ENCODE measurements around the gene MLPH. TPM values are rescaled to one million over a fixed set of nuclear protein-coding genes. Genes with fewer than 3 reads are reported as not detected.

The MLPH gene, protein sequence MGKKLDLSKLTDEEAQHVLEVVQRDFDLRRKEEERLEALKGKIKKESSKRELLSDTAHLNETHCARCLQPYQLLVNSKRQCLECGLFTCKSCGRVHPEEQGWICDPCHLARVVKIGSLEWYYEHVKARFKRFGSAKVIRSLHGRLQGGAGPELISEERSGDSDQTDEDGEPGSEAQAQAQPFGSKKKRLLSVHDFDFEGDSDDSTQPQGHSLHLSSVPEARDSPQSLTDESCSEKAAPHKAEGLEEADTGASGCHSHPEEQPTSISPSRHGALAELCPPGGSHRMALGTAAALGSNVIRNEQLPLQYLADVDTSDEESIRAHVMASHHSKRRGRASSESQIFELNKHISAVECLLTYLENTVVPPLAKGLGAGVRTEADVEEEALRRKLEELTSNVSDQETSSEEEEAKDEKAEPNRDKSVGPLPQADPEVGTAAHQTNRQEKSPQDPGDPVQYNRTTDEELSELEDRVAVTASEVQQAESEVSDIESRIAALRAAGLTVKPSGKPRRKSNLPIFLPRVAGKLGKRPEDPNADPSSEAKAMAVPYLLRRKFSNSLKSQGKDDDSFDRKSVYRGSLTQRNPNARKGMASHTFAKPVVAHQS
- not detected in 2 replicates for total RNA-seq

DNA sequence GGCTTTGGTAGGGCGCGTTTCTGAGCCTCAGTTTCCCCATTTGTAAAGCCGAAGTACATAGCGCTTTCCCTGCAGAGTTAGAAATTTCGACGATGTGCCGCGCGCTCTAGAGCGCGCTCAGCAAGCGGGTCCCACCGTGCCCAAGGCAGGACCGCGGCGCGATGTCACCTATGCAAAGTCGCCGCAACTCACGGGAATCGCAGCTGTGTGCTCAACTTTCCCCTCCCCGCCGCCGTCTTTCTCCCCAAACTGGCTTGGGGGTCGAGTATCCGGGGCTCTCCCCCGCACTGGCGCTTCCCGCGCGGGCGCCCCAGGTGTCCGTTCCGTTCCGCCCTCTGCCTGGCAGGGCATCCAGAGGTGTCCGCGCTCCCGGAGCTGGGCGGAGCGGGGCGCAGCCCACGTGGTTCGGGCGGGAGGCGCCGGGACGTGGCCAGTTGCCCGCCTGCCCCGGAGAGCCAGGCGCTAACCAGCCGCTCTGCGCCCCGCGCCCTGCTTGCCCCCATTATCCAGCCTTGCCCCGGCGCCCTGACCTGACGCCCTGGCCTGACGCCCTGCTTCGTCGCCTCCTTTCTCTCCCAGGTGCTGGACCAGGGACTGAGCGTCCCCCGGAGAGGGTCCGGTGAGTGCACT is at the start of gene MLPH:
Gene MLPH, plus strand, starts transcription at position 433 of the 630 bp plus-strand sequence. CDS start 6,176 bp downstream, outside the sequence.
- H3K36me3 Mint-ChIP-seq (ENCODE audit: low read depth): no peaks in the 10 kb centered on the region
- intact Hi-C loops (cut with micrococcal nuclease): no loop called here
- H3K4me1 Mint-ChIP-seq (ENCODE audit: low read depth): no peaks in the 10 kb centered on the region
- H3K27ac Mint-ChIP-seq: no peak within 1 kb of the TSS
- no peak within 1 kb of the TSS for H3K4me3 Mint-ChIP-seq (ENCODE audit: low read depth)
- no peak for DNase-seq (ENCODE audit: low spot score)
- peaks cover 16% of the 10 kb centered on the region for H3K9me3 Mint-ChIP-seq
- peaks cover 51% of the 10 kb centered on the region for H3K27me3 Mint-ChIP-seq (ENCODE audit: low read depth)

DNA sequence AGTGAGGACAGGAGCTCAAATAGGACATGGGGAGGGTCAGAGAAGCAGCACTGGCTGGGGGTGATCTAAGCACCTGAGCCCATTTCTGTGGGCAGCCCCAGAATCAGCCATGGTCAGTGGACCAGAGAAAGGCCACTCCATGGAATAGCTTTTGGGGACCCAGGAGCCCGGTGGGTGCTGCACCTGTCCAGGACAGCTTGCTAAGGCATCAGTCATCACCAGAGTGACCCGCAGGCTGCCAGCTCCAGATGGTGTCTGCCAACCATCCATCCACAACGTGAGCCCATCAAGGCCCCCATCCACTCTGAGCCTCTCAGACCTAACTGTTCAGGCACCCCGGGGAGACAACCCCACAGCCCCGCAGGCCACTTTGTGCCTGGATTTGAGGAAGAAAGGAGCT is 49.5 kb upstream of the MLPH start:
- Mint-ChIP-seq H3K9me3 (peaks cover 11% of the 10 kb centered on the region), H3K27me3 (ENCODE audit: low read depth) (no peaks in the 10 kb centered on the region), H3K36me3 (ENCODE audit: low read depth) (peaks cover 6% of the 10 kb centered on the region), H3K4me3 (ENCODE audit: low read depth) (no peak overlapping the region), H3K27ac (peak overlapping the region; percentile 47), H3K4me1 (ENCODE audit: low read depth) (peaks cover 85% of the 10 kb centered on the region)
- DNase-seq (ENCODE audit: low spot score): no peak
- intact Hi-C loops (cut with micrococcal nuclease): loop anchor here (10.0 kb wide), 1 partner anchor 627 kb away; the partner anchor contains the start of gene SCLY

DNA sequence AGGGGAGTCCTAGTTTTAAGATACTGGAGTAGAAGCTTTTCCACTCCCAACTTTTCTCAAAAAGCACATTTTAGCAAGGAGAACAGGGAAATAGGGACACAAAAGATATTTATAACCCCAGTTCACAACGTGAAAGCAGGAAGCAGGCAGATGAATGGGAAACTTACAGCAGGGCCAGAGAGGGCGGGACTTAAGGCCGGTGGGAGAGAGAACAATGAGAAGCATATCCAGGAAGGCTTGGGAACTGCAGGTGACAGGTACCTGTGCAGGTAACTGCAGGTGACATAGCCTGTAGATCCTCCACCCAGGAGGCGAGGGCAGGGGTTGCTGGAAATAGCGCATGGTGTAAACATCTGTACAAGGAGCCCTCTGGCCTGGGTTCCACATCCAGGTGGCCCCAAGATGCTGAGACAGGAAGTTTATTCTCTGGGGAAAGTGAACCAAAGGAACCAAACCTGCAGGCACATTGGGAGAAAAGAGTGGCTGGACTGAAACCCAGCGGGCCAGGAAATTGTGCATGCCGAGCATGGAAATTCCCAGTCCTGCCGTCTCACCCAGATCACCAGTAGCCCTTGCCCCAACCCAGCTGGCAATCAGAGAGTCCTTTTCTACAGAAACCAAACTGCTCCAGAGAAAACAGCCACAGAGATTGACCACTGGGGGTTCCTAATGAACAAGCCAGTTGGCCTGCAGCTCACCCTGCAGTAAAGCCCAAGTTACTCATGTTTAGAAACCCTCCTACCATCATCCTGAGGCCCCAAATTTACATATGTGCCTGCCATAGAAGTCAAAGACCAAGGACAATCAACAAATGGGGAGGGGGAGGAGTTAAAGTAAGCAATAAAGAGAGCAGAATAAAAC is 48.7 kb upstream of the MLPH start:
- peak overlapping the region; percentile 45 for H3K27ac Mint-ChIP-seq
- DNase-seq (ENCODE audit: low spot score): no peak
- intact Hi-C loops (cut with micrococcal nuclease): loop anchor here (10.0 kb wide), 1 partner anchor 626 kb away; the partner anchor contains the start of gene SCLY

DNA sequence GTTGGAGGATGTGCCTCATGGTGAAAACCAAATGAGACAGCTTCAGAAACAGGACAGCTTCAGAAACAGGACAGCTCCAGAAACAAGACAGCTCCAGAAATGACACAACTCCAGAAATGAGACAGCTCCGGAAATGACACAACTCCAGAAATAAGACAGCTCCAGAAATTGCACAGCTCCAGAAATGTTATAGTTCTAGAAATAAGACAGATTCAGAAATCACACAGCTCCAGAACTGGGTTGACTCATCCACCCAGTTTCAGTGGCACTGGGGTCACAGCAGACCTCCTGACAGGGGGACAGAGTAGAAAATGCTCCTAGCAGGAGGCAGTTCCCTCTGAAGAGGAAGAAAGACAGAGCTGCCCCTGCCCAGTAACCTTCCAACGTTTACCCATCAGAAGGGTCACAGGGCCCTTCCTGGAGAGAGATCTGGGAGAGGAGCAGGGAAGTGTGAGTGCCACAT is 46.2 kb upstream of the MLPH start:
- H3K27ac Mint-ChIP-seq: peak overlapping the region; percentile 90
- H3K4me3 Mint-ChIP-seq (ENCODE audit: low read depth): peak overlapping the region; percentile 22
- intact Hi-C loops (cut with micrococcal nuclease): loop anchor here (1.0 to 2.0 kb wide), 3 partner anchors 13 to 34 kb away; no protein-coding TSS in a partner anchor
- peaks cover 6% of the 10 kb centered on the region for H3K36me3 Mint-ChIP-seq (ENCODE audit: low read depth)
- peaks cover 11% of the 10 kb centered on the region for H3K9me3 Mint-ChIP-seq
- H3K27me3 Mint-ChIP-seq (ENCODE audit: low read depth): no peaks in the 10 kb centered on the region
- peaks cover 57% of the 10 kb centered on the region for H3K4me1 Mint-ChIP-seq (ENCODE audit: low read depth)
- DNase-seq (ENCODE audit: low spot score): peak; percentile 32

More for the DNA sequence above, 48.7 kb upstream of the MLPH start:
- Mint-ChIP-seq H3K4me3 (ENCODE audit: low read depth) (no peak overlapping the region), H3K4me1 (ENCODE audit: low read depth) (peaks cover 82% of the 10 kb centered on the region), H3K36me3 (ENCODE audit: low read depth) (peaks cover 6% of the 10 kb centered on the region), H3K9me3 (peaks cover 11% of the 10 kb centered on the region), H3K27me3 (ENCODE audit: low read depth) (no peaks in the 10 kb centered on the region)

DNA sequence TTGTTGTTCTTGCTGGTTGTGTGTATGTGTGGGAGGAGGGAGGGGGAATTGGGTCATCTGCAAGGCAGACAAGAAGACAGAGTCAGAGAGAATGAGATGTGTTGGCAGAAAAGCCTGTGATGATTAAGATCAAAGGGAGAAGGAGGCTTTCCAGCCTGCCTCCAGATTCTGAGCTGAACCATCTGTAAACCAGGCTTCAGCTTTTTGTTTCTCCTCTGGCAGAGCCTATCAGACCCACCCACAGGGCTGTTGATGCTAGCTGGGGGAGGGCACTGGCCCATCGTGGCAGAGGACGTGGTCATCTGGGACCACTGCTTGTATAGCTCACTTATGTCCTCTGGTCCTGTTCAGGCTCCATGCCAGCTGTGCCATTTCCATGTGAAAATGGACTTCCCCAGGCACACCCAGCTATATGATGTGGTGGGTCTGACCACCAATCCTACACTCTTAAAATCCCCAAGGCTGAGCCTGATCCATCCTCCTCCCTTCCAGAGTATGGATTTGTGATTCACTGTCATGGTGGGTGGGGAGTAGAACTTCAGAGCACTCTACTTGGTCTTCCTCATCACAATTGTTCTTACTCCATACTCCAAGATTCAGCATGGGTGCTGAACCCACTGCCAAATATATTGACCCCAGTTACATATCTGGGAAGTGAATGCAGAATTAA is 45.3 kb upstream of the MLPH start:
- Mint-ChIP-seq H3K4me1 (ENCODE audit: low read depth) (peaks cover 51% of the 10 kb centered on the region), H3K36me3 (ENCODE audit: low read depth) (peaks cover 6% of the 10 kb centered on the region), H3K9me3 (peaks cover 11% of the 10 kb centered on the region), H3K4me3 (ENCODE audit: low read depth) (peak overlapping the region; percentile 9), H3K27ac (peak overlapping the region; percentile 90), H3K27me3 (ENCODE audit: low read depth) (no peaks in the 10 kb centered on the region)
- no peak for DNase-seq (ENCODE audit: low spot score)
- intact Hi-C loops (cut with micrococcal nuclease): loop anchor here (1.0 to 2.0 kb wide), 3 partner anchors 13 to 33 kb away; no protein-coding TSS in a partner anchor

DNA sequence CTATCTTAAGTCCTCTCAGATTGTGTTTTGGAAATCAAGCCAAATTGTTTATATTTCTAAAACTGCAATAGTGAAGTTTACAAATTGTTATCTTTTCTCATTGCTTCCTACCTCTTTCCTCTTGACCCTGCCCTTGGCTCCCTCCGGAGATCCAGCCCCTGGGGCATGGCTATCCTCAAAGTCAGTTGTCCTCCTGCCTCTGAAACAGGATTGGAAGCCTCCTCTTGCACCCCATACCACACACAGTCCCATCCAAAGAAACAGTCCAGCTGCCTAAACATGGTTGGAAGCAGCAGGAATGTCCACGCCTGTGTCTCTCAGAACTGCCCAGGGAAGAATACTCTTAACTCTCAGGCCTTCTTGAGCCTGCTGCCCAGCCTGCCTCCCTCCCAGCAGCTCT is 43.0 kb upstream of the MLPH start:
- DNase-seq (ENCODE audit: low spot score): no peak
- H3K9me3 Mint-ChIP-seq: peaks cover 7% of the 10 kb centered on the region
- H3K36me3 Mint-ChIP-seq (ENCODE audit: low read depth): peaks cover 6% of the 10 kb centered on the region
- peaks cover 34% of the 10 kb centered on the region for H3K4me1 Mint-ChIP-seq (ENCODE audit: low read depth)
- H3K27ac Mint-ChIP-seq: no peak overlapping the region
- no peak overlapping the region for H3K4me3 Mint-ChIP-seq (ENCODE audit: low read depth)
- intact Hi-C loops (cut with micrococcal nuclease): no loop called here
- H3K27me3 Mint-ChIP-seq (ENCODE audit: low read depth): no peaks in the 10 kb centered on the region

DNA sequence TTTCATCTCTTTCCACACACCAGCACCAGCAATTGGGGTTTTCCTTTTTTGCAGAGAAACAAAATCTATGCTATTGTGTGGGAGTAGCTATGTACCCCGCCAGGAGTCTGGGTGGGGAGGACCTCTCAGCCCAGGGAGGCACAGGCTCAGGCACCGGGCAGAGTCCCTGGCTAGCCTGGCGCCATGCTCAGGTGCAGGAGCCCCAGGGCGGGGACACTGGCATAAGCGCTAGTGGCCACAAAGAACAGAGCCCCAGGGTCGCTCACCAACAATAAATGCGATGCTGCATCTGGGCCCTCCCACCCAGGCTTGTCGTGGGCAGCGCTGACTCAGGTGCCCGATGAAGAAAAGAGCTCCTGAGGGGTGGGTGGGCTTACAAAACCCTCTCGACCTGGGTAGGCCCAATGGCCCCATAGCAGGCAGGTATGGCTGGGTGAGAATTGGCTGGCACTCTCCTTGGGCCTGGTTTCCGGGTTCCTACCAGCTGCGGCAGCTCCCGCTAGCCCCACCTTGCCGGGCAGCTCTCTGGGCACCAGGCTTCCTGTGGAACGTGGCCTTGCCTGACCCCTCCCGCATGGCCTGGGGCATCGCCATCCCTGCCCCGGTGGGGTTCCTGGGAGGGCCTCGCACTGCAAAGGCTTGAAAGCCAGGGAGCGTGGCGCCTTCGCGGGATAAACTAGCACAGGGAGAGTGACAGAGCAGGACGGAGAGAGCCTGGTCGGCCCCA is 41.3 kb upstream of the MLPH start:
- Mint-ChIP-seq H3K27me3 (ENCODE audit: low read depth) (no peaks in the 10 kb centered on the region), H3K4me1 (ENCODE audit: low read depth) (peaks cover 23% of the 10 kb centered on the region), H3K4me3 (ENCODE audit: low read depth) (no peak overlapping the region), H3K27ac (no peak overlapping the region), H3K9me3 (no peaks in the 10 kb centered on the region), H3K36me3 (ENCODE audit: low read depth) (no peaks in the 10 kb centered on the region)
- intact Hi-C loops (cut with micrococcal nuclease): no loop called here
- no peak for DNase-seq (ENCODE audit: low spot score)

DNA sequence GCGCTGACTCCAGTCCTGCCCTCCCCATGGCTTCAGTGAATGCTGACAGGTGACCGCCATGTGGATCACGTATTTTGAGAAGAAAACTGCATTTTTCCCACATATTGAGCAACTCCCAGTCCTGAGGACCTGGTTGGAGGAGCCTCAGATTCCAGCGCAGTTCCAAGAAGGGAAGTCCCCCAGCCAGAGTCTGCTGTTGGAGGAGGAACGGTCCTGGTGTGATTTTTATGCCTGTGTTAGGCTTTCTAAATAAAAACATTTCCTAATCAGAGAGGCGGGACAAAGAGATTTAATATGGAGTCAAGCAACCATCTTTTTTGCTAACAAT is 40.7 kb upstream of the MLPH start:
- H3K27me3 Mint-ChIP-seq (ENCODE audit: low read depth): no peaks in the 10 kb centered on the region
- H3K4me3 Mint-ChIP-seq (ENCODE audit: low read depth): no peak overlapping the region
- no peak for DNase-seq (ENCODE audit: low spot score)
- H3K36me3 Mint-ChIP-seq (ENCODE audit: low read depth): no peaks in the 10 kb centered on the region
- intact Hi-C loops (cut with micrococcal nuclease): no loop called here
- H3K27ac Mint-ChIP-seq: no peak overlapping the region
- peaks cover 17% of the 10 kb centered on the region for H3K4me1 Mint-ChIP-seq (ENCODE audit: low read depth)
- H3K9me3 Mint-ChIP-seq: no peaks in the 10 kb centered on the region

DNA sequence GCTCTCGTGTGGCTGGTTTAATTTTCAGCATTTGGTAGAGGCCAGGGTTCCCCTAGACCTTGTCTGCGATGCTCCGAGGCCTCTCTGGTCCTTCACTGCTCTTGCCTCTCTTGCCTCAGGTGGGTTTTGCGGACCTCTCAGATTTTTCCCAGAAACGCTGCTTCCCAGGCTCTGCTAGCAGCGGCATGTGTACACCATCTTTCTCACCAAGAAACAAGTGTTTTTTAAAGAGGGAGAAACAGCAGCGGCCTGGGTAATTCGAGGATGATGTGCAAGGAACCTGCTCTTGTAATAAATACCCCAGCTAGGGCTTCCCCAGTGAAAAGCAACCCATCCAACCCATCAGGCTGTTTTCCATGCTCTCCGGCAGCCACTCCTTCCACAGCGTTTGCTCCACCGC is 39.6 kb upstream of the MLPH start:
- Mint-ChIP-seq H3K27me3 (ENCODE audit: low read depth) (no peaks in the 10 kb centered on the region), H3K36me3 (ENCODE audit: low read depth) (no peaks in the 10 kb centered on the region), H3K4me1 (ENCODE audit: low read depth) (peaks cover 5% of the 10 kb centered on the region), H3K9me3 (no peaks in the 10 kb centered on the region), H3K4me3 (ENCODE audit: low read depth) (no peak overlapping the region), H3K27ac (no peak overlapping the region)
- DNase-seq (ENCODE audit: low spot score): no peak
- intact Hi-C loops (cut with micrococcal nuclease): no loop called here

DNA sequence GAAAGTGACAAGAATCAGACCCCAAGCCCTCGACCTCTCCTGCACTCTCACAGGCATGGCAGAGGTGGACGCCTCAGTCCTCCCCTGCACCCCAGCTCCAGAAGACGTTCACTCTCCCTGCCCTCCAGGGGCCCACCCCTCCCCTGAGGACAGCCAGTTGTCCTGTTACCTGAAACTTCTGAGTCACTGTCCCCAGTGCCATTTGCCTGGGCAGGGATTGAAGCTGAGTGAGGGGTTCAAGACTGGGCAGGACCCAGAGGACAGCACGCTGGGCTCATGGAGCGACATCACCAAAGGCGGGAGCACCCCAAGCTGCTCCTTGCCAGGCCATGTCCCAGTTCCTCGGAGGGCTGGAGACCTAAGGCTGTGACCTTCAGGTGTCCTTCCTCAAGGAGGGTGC is 38.9 kb upstream of the MLPH start:
- Mint-ChIP-seq H3K9me3 (no peaks in the 10 kb centered on the region), H3K27me3 (ENCODE audit: low read depth) (no peaks in the 10 kb centered on the region), H3K36me3 (ENCODE audit: low read depth) (no peaks in the 10 kb centered on the region), H3K4me3 (ENCODE audit: low read depth) (no peak overlapping the region), H3K27ac (no peak overlapping the region), H3K4me1 (ENCODE audit: low read depth) (peaks cover under 1% of the 10 kb centered on the region)
- DNase-seq (ENCODE audit: low spot score): no peak
- intact Hi-C loops (cut with micrococcal nuclease): no loop called here

DNA sequence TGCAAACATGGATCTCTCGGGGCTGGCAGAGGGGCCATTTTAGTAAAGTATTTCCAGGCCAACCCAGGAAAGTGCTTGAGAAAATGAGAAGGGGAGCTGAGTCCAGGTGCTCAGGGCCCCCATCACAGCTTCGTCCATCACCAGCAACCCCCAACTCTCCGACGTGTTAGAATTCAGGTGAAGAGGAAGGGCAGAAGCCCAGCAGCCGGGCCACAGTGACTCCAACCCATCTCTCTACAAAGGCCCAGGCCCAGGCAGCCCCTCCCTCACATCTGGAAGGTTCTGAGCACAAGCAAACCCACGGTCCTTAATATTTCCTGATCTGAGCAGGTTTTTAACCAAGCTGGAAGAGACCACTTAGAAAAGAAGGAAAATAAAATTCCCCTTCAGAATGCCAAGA is 38.4 kb upstream of the MLPH start:
- Mint-ChIP-seq H3K27ac (no peak overlapping the region), H3K9me3 (no peaks in the 10 kb centered on the region), H3K4me3 (ENCODE audit: low read depth) (no peak overlapping the region), H3K27me3 (ENCODE audit: low read depth) (no peaks in the 10 kb centered on the region), H3K36me3 (ENCODE audit: low read depth) (no peaks in the 10 kb centered on the region), H3K4me1 (ENCODE audit: low read depth) (no peaks in the 10 kb centered on the region)
- DNase-seq (ENCODE audit: low spot score): no peak
- intact Hi-C loops (cut with micrococcal nuclease): no loop called here
